ENCODE measurements around the gene NT5DC2. TPM values are rescaled to one million over a fixed set of nuclear protein-coding genes. Genes with fewer than 3 reads are reported as not detected.

Gene NT5DC2
- total and polyA plus RNA-seq, 3 donors from 2014 or later: 92.4 to 147 (median 137) TPM

- DNase-seq: no peak
- peak overlapping the region; percentile 72 to 81 for H3K27ac ChIP-seq
- H3K27me3 ChIP-seq: no peaks in the 10 kb centered on the region
- H3K9me3 ChIP-seq: no peaks in the 10 kb centered on the region
- peaks cover 75% of the 10 kb centered on the region for H3K4me1 ChIP-seq
- H3K4me3 ChIP-seq: no peak overlapping the region
- TF ChIP-seq CTCF (IDR thresholded peaks at IDR 0.05): no peak
- no peaks in the 10 kb centered on the region for H3K36me3 ChIP-seq (ENCODE audit: low read depth, missing control alignments)
- intact Hi-C loops (cut with DNase I; ENCODE audit: low total_unique reads): loop anchor here (5.0 kb wide), 1 partner anchor 48 kb away; the partner anchor contains the start of gene UQCC5
- 93% methylated on average over 14 of the region's 18 CpGs; no CpG with 5 or more reads in 1 of the 2 donors for WGBS, 2 donors
Observed at GRCh38 chr3:52489453-52489852, 44.2 kb downstream of the NT5DC2 start.

- intact Hi-C loops (cut with DNase I; ENCODE audit: low total_unique reads): loop anchor here (5.0 kb wide), 1 partner anchor 49 kb away; the partner anchor contains the start of gene UQCC5
- no peak overlapping the region for H3K4me3 ChIP-seq
- WGBS, 2 donors: 80 to 100% methylated on average over 1 to 3 of the region's 3 CpGs
- TF ChIP-seq CTCF (IDR thresholded peaks at IDR 0.05): no peak
- TF ChIP-seq POLR2A (IDR thresholded peaks at IDR 0.05): no peak
- no peak for DNase-seq
- H3K27ac ChIP-seq: peak overlapping the region; percentile 44 to 81
- no peaks in the 10 kb centered on the region for H3K9me3 ChIP-seq
- H3K27me3 ChIP-seq: no peaks in the 10 kb centered on the region
- no peaks in the 10 kb centered on the region for H3K36me3 ChIP-seq (ENCODE audit: low read depth, missing control alignments)
- H3K4me1 ChIP-seq: peaks cover 73% of the 10 kb centered on the region
Observed at GRCh38 chr3:52488746-52489145, 44.9 kb downstream of the NT5DC2 start.

- H3K27me3 ChIP-seq: no peaks in the 10 kb centered on the region
- intact Hi-C loops (cut with DNase I; ENCODE audit: low total_unique reads): loop anchor here (5.0 kb wide), 1 partner anchor 49 kb away; the partner anchor contains the start of gene UQCC5
- H3K4me3 ChIP-seq: no peak overlapping the region
- peak overlapping the region; percentile 44 to 81 for H3K27ac ChIP-seq
- H3K4me1 ChIP-seq: peaks cover 74% of the 10 kb centered on the region
- 94 to 98% methylated on average over 16 to 58 of the region's 59 CpGs for WGBS, 2 donors
- no peaks in the 10 kb centered on the region for H3K36me3 ChIP-seq (ENCODE audit: low read depth, missing control alignments)
- DNase-seq: no peak
- TF ChIP-seq POLR2A (IDR thresholded peaks at IDR 0.05) (no peak), CTCF (IDR thresholded peaks at IDR 0.05) (no peak)
- H3K9me3 ChIP-seq: no peaks in the 10 kb centered on the region
Observed at GRCh38 chr3:52487788-52488691, 45.6 kb downstream of the NT5DC2 start.

GRCh38 chr3:52487050-52487787, 46.4 kb downstream of the NT5DC2 start:
- H3K36me3 ChIP-seq (ENCODE audit: low read depth, missing control alignments): no peaks in the 10 kb centered on the region
- TF ChIP-seq POLR2A (IDR thresholded peaks at IDR 0.05) (no peak), CTCF (IDR thresholded peaks at IDR 0.05) (no peak)
- H3K4me1 ChIP-seq: peaks cover 78% of the 10 kb centered on the region
- intact Hi-C loops (cut with DNase I; ENCODE audit: low total_unique reads): loop anchor here (5.0 kb wide), 1 partner anchor 50 kb away; the partner anchor contains the start of gene UQCC5
- WGBS, 2 donors: 86% methylated on average over 9 to 31 of the region's 31 CpGs
- H3K9me3 ChIP-seq: no peaks in the 10 kb centered on the region
- peak overlapping the region; percentile 10 to 86 for H3K27ac ChIP-seq
- no peaks in the 10 kb centered on the region for H3K27me3 ChIP-seq
- no peak for DNase-seq
- no peak overlapping the region for H3K4me3 ChIP-seq

All from testis (tissue), 3 donors.